ENCODE results near the gene FIBP.

The FIBP gene

GRCh38 chr11:65916391-65916790, 28.1 kb upstream of the FIBP start:
- H3K4me3 ChIP-seq: no peak overlapping the region

GRCh38 chr11:65915821-65916251, 27.6 kb upstream of the FIBP start:
- peak overlapping the region in 20 of 21 experiments; percentile 0 to 100 (median 96) for H3K27ac ChIP-seq
- H3K4me3 ChIP-seq: no peak overlapping the region

More at GRCh38 chr11:65916391-65916790, 28.1 kb upstream of the FIBP start:
- peak overlapping the region in 20 of 21 experiments; percentile 0 to 100 (median 96) for H3K27ac ChIP-seq

GRCh38 chr11:65915101-65915820, 27.0 kb upstream of the FIBP start:
- Histone ChIP-seq H3K4me3 (no peak overlapping the region), H3K27ac (peak overlapping the region in 20 of 21 experiments; percentile 27 to 100 (median 96))

- Histone ChIP-seq H3K4me3 (no peak overlapping the region), H3K27ac (peak overlapping the region in 14 of 21 experiments; percentile 0 to 76 (median 47))
These were observed 24.6 kb upstream of the FIBP start for GRCh38 chr11:65912845-65913244.

- H3K27ac ChIP-seq: peak overlapping the region in 17 of 21 experiments; percentile 0 to 76 (median 56)
- H3K4me3 ChIP-seq: no peak overlapping the region
These were observed 23.7 kb upstream of the FIBP start for GRCh38 chr11:65911682-65912568.

- H3K4me3 ChIP-seq: no peak overlapping the region
These were observed 19.6 kb upstream of the FIBP start for GRCh38 chr11:65907878-65908277.

GRCh38 chr11:65906602-65907001, 18.3 kb upstream of the FIBP start:
- H3K27ac ChIP-seq: no peak overlapping the region
- H3K4me3 ChIP-seq: no peak overlapping the region

More at GRCh38 chr11:65907878-65908277, 19.6 kb upstream of the FIBP start:
- H3K27ac ChIP-seq: no peak overlapping the region

- Histone ChIP-seq H3K27ac (peak overlapping the region in 2 of 21 experiments; percentile 22 to 57), H3K4me3 (no peak overlapping the region)
These were observed 15.4 kb upstream of the FIBP start for GRCh38 chr11:65903715-65904114.

GRCh38 chr11:65903068-65903481, 14.8 kb upstream of the FIBP start:
- Histone ChIP-seq H3K27ac (peak overlapping the region in 2 of 21 experiments; percentile 22 to 57), H3K4me3 (no peak overlapping the region)

- peak overlapping the region in 14 of 21 experiments; percentile 16 to 92 (median 81) for H3K27ac ChIP-seq
These were observed 12.6 kb upstream of the FIBP start for GRCh38 chr11:65900899-65901180.

GRCh38 chr11:65900125-65900898, 12.0 kb upstream of the FIBP start, which contains the start of gene FOSL1:
Gene FOSL1 (minus strand): TSS chr11:65900388. CDS start chr11:65900339, 49 bp downstream.
- H3K4me3 ChIP-seq: peak within 1 kb of the TSS; percentile 48 to 68 (median 59)

More at GRCh38 chr11:65900899-65901180, 12.6 kb upstream of the FIBP start:
- H3K4me3 ChIP-seq: peak overlapping the region in 4 of 7 experiments; percentile 48 to 68 (median 62)

GRCh38 chr11:65899356-65900124, 11.3 kb upstream of the FIBP start:
- Histone ChIP-seq H3K27ac (peak overlapping the region; percentile 40 to 95 (median 83)), H3K4me3 (peak overlapping the region; percentile 48 to 68 (median 59))

More at GRCh38 chr11:65900125-65900898, 12.0 kb upstream of the FIBP start, which contains the start of gene FOSL1:
- peak within 1 kb of the TSS; percentile 40 to 95 (median 83) for H3K27ac ChIP-seq

- H3K27ac ChIP-seq: peak overlapping the region in 19 of 21 experiments; percentile 42 to 95 (median 84)
- H3K4me3 ChIP-seq: peak overlapping the region; percentile 48 to 68 (median 59)
These were observed 10.5 kb upstream of the FIBP start for GRCh38 chr11:65898656-65899355.

- Histone ChIP-seq H3K27ac (peak overlapping the region in 2 of 21 experiments; percentile 6 to 14), H3K4me3 (no peak overlapping the region)
These were observed 8.8 kb upstream of the FIBP start for GRCh38 chr11:65897020-65897471.

GRCh38 chr11:65896034-65896999, 8.0 kb upstream of the FIBP start:
- peak overlapping the region in 2 of 21 experiments; percentile 6 to 14 for H3K27ac ChIP-seq
- H3K4me3 ChIP-seq: no peak overlapping the region

- Histone ChIP-seq H3K27ac (no peak overlapping the region), H3K4me3 (no peak overlapping the region)
These were observed 7.3 kb upstream of the FIBP start for GRCh38 chr11:65895482-65895981.

All from skin epidermis (tissue), 12 donors.